Measurements from ENCODE around the gene SNCAIP.

SNCAIP gene

DNA sequence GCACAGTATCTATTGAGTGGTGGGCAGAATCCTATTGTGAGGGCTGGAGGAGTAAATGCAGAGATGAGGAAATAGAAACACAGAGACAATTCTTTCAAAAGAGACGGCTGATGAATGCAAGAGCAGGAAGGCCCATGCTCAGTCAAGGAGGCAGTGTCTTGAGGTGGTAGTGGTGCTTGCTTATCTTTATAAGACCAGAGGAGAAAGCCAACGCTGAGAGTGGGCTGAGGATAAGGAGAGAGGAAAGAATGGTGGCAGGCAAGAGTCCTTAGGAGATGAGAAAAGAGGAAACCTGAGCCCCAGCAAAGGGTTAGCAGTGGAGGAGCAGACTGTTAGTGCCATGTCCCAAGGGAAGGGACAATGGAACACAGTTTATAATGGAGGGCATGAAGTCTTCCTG lies 86.0 kb downstream of the SNCAIP start:
- no peak overlapping the region for H3K4me3 ChIP-seq (ENCODE audit: low read depth, low read length)
- TF ChIP-seq, protein P1, sequence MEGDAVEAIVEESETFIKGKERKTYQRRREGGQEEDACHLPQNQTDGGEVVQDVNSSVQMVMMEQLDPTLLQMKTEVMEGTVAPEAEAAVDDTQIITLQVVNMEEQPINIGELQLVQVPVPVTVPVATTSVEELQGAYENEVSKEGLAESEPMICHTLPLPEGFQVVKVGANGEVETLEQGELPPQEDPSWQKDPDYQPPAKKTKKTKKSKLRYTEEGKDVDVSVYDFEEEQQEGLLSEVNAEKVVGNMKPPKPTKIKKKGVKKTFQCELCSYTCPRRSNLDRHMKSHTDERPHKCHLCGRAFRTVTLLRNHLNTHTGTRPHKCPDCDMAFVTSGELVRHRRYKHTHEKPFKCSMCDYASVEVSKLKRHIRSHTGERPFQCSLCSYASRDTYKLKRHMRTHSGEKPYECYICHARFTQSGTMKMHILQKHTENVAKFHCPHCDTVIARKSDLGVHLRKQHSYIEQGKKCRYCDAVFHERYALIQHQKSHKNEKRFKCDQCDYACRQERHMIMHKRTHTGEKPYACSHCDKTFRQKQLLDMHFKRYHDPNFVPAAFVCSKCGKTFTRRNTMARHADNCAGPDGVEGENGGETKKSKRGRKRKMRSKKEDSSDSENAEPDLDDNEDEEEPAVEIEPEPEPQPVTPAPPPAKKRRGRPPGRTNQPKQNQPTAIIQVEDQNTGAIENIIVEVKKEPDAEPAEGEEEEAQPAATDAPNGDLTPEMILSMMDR (IDR thresholded peaks at IDR 0.05; ENCODE audit: low read depth, low read length), result no peak

DNA sequence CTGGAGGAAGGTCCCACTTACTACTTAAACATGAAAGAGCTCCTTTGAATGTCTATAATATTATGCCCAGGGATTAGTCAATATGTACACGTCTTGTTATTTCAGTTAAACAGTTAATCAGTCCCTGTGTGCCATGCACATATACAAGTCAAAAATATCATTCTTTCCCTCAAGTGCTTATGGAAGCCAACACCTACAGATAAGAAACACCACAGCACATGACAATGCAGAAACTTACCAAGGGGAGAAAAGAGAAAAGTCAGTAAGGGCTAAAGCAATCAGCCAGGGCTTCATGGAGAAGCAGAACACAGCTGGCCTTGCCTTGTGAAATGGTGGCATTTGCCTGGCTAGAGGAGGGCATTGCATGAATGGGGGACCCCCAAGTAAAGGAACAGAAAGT lies 88.3 kb downstream of the SNCAIP start:
- TF ChIP-seq, protein P1 (IDR thresholded peaks at IDR 0.05; ENCODE audit: low read depth, low read length), result no peak
- no peak overlapping the region for H3K4me3 ChIP-seq (ENCODE audit: low read depth, low read length)

DNA sequence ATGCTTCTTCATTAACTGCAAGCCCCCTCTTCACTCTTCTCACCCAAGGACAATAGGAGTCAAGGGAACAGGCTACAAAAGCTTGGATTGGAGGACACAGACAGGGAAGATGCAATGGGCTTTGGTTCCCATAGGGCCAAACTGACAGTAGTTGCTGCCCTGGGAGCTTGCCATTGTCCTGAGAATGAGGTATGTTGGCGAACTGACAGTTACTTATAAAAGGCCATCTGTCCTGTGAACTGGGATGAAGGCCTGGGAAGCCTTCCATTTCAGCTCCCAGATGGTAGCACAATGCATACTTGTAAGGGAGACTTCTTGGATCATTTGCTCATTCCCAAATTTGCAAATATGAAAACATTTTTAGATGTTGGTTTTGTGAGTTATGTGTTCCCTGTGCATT lies 88.9 kb downstream of the SNCAIP start:
- no peak overlapping the region for H3K4me3 ChIP-seq (ENCODE audit: low read depth, low read length)
- TF ChIP-seq, protein P1 (IDR thresholded peaks at IDR 0.05; ENCODE audit: low read depth, low read length), result no peak

DNA sequence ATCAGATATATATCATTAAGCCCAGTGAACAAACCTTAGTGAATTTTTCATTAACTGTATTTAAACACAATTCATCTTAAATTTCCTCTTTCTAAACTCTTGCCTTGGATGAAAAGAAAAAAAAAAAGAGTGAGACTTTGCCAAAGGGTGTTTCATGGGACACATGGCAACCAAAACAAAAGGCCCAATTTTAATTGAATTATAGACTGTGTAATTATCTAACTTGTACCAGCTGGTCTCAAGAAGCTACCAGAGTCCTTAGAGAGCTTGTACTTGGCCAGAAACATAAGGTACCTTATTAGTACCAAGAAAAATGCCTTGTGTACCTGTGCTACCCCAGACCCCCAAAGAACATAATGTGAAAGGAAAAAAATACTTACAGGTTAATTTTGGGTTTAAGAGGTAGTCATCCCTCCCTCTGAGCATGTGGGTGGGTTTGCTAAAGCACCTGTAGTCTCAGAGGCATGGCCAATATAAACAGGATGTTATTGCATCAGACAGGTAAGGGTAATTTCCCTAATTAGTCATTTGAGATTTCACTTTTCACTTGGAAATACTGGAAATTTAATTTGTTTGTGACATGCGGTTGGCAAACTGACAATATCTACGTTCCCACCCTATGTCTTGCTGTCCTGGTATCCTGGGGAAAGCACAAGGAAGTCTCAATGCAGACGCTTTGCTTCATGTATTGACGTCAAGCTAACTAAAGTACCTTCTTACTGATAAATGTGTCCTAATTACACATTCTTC lies 90.1 kb downstream of the SNCAIP start:
- TF ChIP-seq, protein P1 (IDR thresholded peaks at IDR 0.05; ENCODE audit: low read depth, low read length), result no peak

DNA sequence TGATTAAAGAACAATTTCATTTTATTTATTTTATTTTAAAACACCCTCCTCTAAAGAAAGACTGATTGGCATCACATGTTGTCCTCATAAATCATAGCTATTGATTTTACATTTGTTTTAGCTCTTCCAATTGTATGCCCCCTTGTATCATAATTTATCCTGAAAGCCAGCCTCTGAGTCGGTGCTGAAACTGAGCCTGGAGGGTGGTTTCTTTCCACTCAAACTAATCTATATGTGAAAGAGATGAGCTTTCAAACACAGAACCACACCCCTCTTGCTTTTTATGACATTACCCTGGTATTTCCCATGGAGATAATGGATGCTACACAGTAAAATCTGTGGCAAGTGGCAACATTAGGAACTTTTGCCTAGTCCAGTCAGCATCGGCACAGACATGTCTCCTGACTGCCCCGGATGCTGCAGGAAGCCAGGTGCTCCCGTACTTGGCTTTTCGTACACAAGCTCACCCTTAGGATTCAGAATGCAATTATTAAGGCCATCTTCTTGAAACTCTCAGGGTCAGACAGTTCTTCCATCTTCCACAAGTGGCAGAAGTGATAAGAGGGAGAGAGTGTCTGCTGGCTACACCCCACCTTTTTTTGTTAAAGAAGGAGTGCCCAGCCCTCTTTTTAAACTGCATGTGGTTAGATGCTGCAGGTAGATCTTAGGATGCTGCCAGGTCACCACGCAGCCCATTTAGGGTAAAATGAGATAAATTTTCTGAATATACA lies 91.1 kb downstream of the SNCAIP start:
- H3K4me3 ChIP-seq (ENCODE audit: low read depth, low read length), result no peak overlapping the region
- TF ChIP-seq, protein P1 (IDR thresholded peaks at IDR 0.05; ENCODE audit: low read depth, low read length), result no peak

More for the DNA sequence above, 90.1 kb downstream of the SNCAIP start:
- H3K4me3 ChIP-seq (ENCODE audit: low read depth, low read length), result no peak overlapping the region

DNA sequence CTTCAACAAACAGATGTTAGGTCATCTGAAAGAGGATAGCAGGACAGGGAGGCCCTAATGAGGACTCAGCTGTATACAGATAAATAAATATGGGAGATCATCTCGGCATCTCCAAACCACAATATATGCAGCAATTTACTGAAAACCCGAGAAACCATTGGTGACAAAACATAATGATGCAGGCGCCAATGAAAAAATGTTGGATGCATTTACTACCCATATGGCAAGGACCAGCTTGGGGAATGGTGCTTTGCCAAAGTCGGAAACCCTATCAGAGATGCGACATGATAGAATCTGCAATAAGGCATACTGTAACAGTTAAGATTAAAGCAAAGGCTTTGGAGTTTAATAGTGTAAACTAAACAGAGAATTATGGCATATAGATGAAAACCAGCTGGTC lies 92.0 kb downstream of the SNCAIP start:
- TF ChIP-seq, protein P1 (IDR thresholded peaks at IDR 0.05; ENCODE audit: low read depth, low read length), result no peak
- no peak overlapping the region for H3K4me3 ChIP-seq (ENCODE audit: low read depth, low read length)

All from WI38 (cell line).